Measurements from ENCODE around the gene MYH9. TPM values are rescaled to one million over a fixed set of nuclear protein-coding genes. Genes with fewer than 3 reads are reported as not detected.

Gene MYH9
- polyA plus RNA-seq, 1 donor from 2014 or later = 7.1 TPM

DNA sequence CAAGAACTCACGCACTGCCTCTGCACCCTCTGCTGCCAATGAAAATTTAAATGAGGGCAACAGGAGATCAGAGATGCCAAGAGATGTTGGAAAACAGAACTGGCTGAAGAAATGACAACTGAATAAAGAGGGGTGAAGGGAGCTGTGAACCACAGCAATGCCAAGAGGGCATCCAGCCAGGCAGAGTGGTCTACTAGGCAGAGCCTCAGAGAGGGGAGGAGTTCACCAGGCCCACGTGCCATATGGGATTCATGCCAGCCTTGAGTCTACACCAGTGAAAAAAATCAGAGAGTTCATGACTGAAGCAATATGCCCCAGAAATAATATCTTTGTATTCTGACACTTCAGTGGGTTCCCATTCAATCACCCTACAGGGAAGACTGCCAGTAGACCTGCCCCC lies 152.8 kb downstream of the MYH9 start:
- Histone ChIP-seq H3K9me3 (ENCODE audit: low read length) (no peaks in the 10 kb centered on the region), H3K27me3 (ENCODE audit: insufficient read depth, low read depth, low read length) (no peaks in the 10 kb centered on the region), H3F3A (ENCODE audit: insufficient read depth, low read length, poor library complexity, severe bottlenecking) (no peaks in the 10 kb centered on the region), H3K4me2 (ENCODE audit: low read length) (no peak overlapping the region), H3K9ac (ENCODE audit: low read length) (no peak overlapping the region), H2AFZ (ENCODE audit: low read depth, low read length) (no peak overlapping the region), H3K4me3 (ENCODE audit: low read length) (no peak overlapping the region), H3K79me2 (replicated peaks; ENCODE audit: insufficient read depth, low read length) (no peaks in the 10 kb centered on the region), H3K36me3 (ENCODE audit: insufficient read depth, low read length) (no peaks in the 10 kb centered on the region), H3K9me2 (ENCODE audit: insufficient read depth, low read length) (no peaks in the 10 kb centered on the region), H4K20me1 (ENCODE audit: insufficient read depth) (no peaks in the 10 kb centered on the region), H3K27ac (ENCODE audit: low read length) (no peak overlapping the region)
- TF ChIP-seq POLR2AphosphoS5 (IDR thresholded peaks at IDR 0.05) (no peak), MXI1 (conservative IDR thresholded peaks at IDR 0.05; ENCODE audit: poor library complexity, severe bottlenecking) (no peak), SMC3 (conservative IDR thresholded peaks at IDR 0.05; ENCODE audit: poor library complexity) (no peak)

GRCh38 chr22:36234213-36234612 lies 153.6 kb downstream of the MYH9 start:
- TF ChIP-seq EZH2 (IDR thresholded peaks at IDR 0.05; ENCODE audit: borderline replicate concordance, insufficient read depth, low read length, poor library complexity, severe bottlenecking) = no peak
- Histone ChIP-seq H3K27ac (ENCODE audit: low read length) (no peak overlapping the region), H3K9me3 (ENCODE audit: low read length) (no peaks in the 10 kb centered on the region), H3K4me2 (ENCODE audit: low read length) (no peak overlapping the region), H2AFZ (ENCODE audit: low read depth, low read length) (no peak overlapping the region), H3K9me2 (ENCODE audit: insufficient read depth, low read length) (no peaks in the 10 kb centered on the region), H4K20me1 (ENCODE audit: insufficient read depth) (no peaks in the 10 kb centered on the region), H3K4me3 (ENCODE audit: low read length) (no peak overlapping the region), H3K9ac (ENCODE audit: low read length) (no peak overlapping the region), H3K79me2 (replicated peaks; ENCODE audit: insufficient read depth, low read length) (no peaks in the 10 kb centered on the region), H3K36me3 (ENCODE audit: insufficient read depth, low read length) (no peaks in the 10 kb centered on the region), H3K27me3 (ENCODE audit: insufficient read depth, low read depth, low read length) (no peaks in the 10 kb centered on the region), H3F3A (ENCODE audit: insufficient read depth, low read length, poor library complexity, severe bottlenecking) (no peaks in the 10 kb centered on the region)

DNA sequence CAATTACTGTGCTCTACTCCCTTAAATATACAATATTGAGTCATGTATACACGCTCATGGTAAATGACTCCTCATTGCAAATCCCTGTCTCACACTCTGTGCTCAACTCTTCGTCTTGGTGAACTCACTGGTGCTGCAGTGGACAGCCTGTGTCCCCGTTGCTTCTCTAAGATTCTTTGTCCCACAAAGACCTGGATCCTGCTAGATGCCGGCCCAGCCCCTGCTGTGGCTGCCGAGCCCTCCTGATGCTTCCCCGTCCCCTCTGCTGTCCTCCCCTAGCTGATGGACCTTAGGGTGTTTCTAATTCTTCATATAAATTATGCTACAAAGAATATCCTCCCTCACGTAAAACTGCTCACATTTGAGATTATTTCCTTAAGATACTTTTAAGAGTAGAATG lies 154.0 kb downstream of the MYH9 start:
- no peak for TF ChIP-seq MXI1 (conservative IDR thresholded peaks at IDR 0.05; ENCODE audit: poor library complexity, severe bottlenecking)
- no peak for TF ChIP-seq POLR2AphosphoS5 (IDR thresholded peaks at IDR 0.05)
- TF ChIP-seq EP300 (conservative IDR thresholded peaks at IDR 0.05; ENCODE audit: poor library complexity, severe bottlenecking) = no peak
- no peak for TF ChIP-seq EZH2 (IDR thresholded peaks at IDR 0.05; ENCODE audit: borderline replicate concordance, insufficient read depth, low read length, poor library complexity, severe bottlenecking)
- no peak for TF ChIP-seq RAD21 (conservative IDR thresholded peaks at IDR 0.05)
- TF ChIP-seq TAF1 (IDR thresholded peaks at IDR 0.05; ENCODE audit: low read depth) = no peak
- TF ChIP-seq, protein P1, sequence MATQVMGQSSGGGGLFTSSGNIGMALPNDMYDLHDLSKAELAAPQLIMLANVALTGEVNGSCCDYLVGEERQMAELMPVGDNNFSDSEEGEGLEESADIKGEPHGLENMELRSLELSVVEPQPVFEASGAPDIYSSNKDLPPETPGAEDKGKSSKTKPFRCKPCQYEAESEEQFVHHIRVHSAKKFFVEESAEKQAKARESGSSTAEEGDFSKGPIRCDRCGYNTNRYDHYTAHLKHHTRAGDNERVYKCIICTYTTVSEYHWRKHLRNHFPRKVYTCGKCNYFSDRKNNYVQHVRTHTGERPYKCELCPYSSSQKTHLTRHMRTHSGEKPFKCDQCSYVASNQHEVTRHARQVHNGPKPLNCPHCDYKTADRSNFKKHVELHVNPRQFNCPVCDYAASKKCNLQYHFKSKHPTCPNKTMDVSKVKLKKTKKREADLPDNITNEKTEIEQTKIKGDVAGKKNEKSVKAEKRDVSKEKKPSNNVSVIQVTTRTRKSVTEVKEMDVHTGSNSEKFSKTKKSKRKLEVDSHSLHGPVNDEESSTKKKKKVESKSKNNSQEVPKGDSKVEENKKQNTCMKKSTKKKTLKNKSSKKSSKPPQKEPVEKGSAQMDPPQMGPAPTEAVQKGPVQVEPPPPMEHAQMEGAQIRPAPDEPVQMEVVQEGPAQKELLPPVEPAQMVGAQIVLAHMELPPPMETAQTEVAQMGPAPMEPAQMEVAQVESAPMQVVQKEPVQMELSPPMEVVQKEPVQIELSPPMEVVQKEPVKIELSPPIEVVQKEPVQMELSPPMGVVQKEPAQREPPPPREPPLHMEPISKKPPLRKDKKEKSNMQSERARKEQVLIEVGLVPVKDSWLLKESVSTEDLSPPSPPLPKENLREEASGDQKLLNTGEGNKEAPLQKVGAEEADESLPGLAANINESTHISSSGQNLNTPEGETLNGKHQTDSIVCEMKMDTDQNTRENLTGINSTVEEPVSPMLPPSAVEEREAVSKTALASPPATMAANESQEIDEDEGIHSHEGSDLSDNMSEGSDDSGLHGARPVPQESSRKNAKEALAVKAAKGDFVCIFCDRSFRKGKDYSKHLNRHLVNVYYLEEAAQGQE (IDR thresholded peaks at IDR 0.05; ENCODE audit: borderline replicate concordance) = no peak
- TF ChIP-seq, protein P2, sequence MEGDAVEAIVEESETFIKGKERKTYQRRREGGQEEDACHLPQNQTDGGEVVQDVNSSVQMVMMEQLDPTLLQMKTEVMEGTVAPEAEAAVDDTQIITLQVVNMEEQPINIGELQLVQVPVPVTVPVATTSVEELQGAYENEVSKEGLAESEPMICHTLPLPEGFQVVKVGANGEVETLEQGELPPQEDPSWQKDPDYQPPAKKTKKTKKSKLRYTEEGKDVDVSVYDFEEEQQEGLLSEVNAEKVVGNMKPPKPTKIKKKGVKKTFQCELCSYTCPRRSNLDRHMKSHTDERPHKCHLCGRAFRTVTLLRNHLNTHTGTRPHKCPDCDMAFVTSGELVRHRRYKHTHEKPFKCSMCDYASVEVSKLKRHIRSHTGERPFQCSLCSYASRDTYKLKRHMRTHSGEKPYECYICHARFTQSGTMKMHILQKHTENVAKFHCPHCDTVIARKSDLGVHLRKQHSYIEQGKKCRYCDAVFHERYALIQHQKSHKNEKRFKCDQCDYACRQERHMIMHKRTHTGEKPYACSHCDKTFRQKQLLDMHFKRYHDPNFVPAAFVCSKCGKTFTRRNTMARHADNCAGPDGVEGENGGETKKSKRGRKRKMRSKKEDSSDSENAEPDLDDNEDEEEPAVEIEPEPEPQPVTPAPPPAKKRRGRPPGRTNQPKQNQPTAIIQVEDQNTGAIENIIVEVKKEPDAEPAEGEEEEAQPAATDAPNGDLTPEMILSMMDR (IDR thresholded peaks at IDR 0.05; ENCODE audit: poor library complexity, severe bottlenecking) = no peak
- no peak for TF ChIP-seq SMC3 (conservative IDR thresholded peaks at IDR 0.05; ENCODE audit: poor library complexity)
- Histone ChIP-seq H3K4me2 (ENCODE audit: low read length) (no peak overlapping the region), H3K9me2 (ENCODE audit: insufficient read depth, low read length) (no peaks in the 10 kb centered on the region), H3K9me3 (ENCODE audit: low read length) (no peaks in the 10 kb centered on the region), H3F3A (ENCODE audit: insufficient read depth, low read length, poor library complexity, severe bottlenecking) (no peaks in the 10 kb centered on the region), H3K27me3 (ENCODE audit: insufficient read depth, low read depth, low read length) (no peaks in the 10 kb centered on the region), H2AFZ (ENCODE audit: low read depth, low read length) (no peak overlapping the region), H3K9ac (ENCODE audit: low read length) (no peak overlapping the region), H3K27ac (ENCODE audit: low read length) (no peak overlapping the region), H3K79me2 (replicated peaks; ENCODE audit: insufficient read depth, low read length) (no peaks in the 10 kb centered on the region), H4K20me1 (ENCODE audit: insufficient read depth) (no peaks in the 10 kb centered on the region), H3K4me3 (ENCODE audit: low read length) (no peak overlapping the region), H3K36me3 (ENCODE audit: insufficient read depth, low read length) (no peaks in the 10 kb centered on the region)
